OCI-LY7 (cell line): ENCODE results near the gene ATP6V0B.

Experiments
- CTCF ChIP-seq: fragments of 200-600 bp; sonication (generic); conservative IDR thresholded peaks from 2 replicates; pipeline ENCODE4 v1.5.1; 2014; ENCODE audit warnings: mild to moderate bottlenecking, antibody characterized with exemption, low read length, moderate library complexity, mixed read lengths
- EZH2phosphoT487 ChIP-seq: fragments of 200-600 bp; sonication (generic); IDR thresholded peaks from 2 replicates; pipeline ENCODE4 v1.6.1; 2018; ENCODE audit warnings: low read depth, borderline replicate concordance, mild to moderate bottlenecking, mixed run types, antibody characterized with exemption, low read length, moderate library complexity, mixed read lengths

GRCh38 chr1:43946236-43947060 is 28.3 kb upstream of the ATP6V0B start, which contains the start of gene IPO13:
- TF ChIP-seq CTCF (peak; percentile 84), EZH2phosphoT487 (no peak)
